ENCODE measurements around the gene SFXN3.

DNA sequence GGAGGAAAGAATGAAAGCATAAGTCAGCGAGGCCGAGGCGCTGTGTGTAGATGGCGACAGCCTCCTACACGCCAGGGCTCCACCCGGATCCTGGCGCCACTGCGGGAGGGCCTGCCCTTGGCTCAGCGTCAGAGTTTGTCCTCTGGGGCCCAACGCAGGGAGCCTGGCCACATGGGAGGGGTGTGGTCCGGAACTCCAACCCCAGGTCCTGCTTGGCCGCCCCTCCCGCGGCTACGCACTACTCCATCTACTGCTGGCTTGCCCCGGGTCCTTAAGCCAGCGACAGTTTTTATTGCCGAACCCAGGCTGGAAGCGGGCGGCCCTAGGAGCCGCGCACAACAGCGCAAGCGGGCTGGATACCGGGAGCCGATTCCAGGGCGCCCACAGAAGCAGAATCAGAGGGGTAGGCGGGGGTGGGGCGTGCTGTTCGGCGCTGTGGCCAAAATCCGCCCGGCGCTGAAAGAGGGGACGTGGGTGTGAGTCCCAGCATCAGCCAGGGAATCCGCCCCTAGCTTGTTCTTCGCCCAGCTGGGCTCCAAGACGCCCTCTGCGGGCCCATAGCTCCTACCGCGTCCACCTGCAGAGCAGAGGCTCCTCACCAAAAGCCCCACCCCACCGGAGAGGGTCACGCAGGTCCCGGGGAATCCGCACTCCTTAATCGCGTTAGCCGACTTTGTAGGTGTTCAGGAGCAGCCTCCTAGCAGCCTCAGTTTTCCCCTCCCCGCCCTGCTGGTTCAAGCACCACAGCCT, 35.3 kb downstream of the SFXN3 start:
- TF ChIP-seq, protein P1, sequence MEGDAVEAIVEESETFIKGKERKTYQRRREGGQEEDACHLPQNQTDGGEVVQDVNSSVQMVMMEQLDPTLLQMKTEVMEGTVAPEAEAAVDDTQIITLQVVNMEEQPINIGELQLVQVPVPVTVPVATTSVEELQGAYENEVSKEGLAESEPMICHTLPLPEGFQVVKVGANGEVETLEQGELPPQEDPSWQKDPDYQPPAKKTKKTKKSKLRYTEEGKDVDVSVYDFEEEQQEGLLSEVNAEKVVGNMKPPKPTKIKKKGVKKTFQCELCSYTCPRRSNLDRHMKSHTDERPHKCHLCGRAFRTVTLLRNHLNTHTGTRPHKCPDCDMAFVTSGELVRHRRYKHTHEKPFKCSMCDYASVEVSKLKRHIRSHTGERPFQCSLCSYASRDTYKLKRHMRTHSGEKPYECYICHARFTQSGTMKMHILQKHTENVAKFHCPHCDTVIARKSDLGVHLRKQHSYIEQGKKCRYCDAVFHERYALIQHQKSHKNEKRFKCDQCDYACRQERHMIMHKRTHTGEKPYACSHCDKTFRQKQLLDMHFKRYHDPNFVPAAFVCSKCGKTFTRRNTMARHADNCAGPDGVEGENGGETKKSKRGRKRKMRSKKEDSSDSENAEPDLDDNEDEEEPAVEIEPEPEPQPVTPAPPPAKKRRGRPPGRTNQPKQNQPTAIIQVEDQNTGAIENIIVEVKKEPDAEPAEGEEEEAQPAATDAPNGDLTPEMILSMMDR (conservative IDR thresholded peaks at IDR 0.05; ENCODE audit: low read depth, low read length) = peak; percentile 59
- TF ChIP-seq EZH2 (IDR thresholded peaks at IDR 0.05; ENCODE audit: borderline replicate concordance, low read depth, low read length, poor library complexity, severe bottlenecking) = no peak

All from A673 (cell line).